CD1c-positive myeloid dendritic cell (primary cell): ENCODE measurements around the gene MMP19.

Source experiments
- DNase-seq: peaks from one replicate; pipeline ENCODE4 v3.0.0-alpha.2; 2016; ENCODE audit errors: extremely low spot score

The MMP19 gene

DNA sequence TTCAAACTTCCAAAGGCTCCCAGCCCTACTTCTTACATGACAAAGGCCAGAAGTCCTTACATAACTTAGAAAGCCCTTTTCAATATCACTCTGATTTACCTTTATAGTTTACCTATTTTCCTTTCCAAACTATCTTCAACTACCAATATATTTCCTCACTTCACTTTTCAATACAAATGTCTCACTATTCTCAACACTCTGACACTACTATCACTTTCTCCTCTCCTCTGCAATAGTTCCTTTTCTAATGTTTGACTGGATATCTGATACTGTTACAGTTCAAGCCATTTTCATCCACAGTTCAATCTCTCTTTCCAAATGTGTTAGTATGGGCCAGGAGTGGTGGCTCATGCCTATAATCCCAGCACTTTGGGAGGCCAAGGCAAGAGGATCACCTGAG is 28.5 kb downstream of the MMP19 start:
- DNase-seq = no peak

DNA sequence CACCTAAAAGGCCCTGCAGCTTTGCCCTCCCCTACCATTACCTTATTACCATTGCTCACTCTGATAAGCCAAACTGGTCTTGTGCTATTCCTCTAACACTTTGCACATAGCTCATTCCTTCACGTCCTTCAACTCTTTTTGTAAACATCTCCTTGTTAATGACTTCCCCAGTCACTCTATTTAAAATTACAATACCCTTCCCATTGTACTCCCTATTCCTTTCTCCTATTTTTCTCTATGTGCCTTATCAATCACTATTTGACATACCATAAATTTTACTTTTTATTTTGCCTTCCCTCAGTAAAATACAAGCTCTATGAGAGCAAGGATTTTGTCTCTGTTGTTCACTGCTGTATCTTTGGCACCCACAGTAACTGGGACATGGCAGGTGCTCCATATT is 30.6 kb downstream of the MMP19 start:
- no peak for DNase-seq

DNA sequence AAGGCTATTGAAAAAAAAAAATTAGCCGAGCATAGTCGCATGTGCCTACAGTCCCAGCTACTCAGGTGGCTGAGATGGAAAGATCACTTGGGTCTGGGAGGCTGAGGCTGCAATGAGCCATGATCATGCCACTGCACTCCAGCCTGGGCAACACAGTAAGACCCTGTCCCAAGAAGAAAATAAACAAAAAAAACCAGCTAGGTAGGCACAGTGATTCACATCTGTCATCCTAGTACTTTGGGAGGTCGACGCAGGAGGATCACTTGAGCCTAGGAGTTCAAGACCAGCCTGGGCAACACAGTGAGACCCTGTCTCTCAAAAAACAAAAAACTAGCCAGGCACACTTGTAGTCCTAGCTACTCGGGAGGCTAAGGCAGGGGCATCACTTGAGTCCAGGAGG is 33.5 kb downstream of the MMP19 start:
- no peak for DNase-seq

DNA sequence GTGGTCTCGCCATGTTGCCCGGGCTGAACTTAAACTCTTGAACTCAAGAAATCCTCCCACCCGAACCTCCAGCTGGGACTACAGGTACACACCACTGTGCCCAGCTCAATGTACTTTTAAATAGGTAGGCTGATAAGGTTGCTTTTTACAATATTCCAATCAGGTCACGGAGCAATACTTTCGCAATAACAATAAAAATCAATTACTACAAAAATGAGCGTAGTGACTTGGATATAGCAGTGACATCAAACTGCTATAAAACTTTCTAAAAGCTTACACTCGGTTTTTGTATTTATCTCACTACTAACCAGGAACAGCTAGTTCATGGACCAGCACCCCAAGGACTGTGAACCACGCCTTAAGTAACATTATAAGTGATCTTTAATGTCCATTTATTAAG is 35.8 kb downstream of the MMP19 start:
- no peak for DNase-seq

DNA sequence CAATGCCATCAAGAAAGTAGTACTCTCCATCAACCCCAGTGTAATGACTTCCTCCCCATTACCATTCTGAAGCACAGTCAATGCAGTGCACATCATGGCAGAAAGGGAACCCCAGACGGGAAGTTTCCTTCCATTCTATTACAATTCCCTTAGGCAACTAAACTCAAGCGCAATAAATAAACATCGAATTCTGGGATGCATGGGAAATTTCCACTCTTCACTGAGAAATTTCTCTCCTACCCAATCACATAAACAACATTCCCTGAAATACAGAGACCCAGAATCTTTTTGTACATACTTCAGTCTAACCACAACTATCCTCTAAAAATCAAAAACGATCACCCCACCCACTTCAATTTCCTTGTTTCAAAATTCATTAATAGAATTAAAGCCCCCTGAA is 45.2 kb downstream of the MMP19 start:
- no peak for DNase-seq

DNA sequence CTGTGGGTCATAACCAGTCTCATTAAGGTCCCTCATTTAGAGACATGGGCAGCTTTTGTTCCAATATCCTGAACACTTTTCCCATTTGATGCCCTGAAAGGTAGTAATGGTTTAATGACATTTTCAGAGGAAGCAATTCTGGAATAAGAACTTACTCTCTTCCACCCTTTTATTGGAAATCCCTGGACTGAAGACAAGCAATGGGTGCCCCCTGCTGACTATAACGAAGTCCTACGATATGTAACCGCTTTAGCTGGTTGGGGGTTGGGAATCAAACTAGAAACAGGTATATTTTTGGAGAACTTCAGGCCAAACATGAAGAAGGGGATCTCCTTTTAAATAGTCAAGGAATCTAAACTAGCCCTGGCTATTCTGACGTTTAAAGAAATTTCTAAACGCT is 45.7 kb downstream of the MMP19 start:
- DNase-seq = no peak

DNA sequence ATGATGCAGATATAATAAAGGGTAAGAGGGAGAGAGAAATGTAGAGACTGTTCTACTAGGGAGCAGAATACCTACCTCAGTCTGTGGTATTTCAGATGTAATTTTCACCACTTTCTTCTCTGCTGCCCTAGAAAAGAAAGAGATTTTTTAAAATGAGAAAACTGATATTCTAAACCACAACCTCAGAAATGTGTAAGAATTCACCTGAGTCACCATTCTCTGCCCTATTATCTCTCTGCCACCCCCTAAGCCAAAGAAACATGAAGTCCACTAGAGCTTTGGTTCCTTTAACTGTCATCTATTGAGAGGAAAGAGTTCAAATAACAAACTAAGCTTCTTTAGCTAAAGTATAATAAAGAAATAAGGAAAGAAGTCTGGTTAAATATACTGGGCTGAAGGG is 46.8 kb downstream of the MMP19 start:
- DNase-seq = no peak

DNA sequence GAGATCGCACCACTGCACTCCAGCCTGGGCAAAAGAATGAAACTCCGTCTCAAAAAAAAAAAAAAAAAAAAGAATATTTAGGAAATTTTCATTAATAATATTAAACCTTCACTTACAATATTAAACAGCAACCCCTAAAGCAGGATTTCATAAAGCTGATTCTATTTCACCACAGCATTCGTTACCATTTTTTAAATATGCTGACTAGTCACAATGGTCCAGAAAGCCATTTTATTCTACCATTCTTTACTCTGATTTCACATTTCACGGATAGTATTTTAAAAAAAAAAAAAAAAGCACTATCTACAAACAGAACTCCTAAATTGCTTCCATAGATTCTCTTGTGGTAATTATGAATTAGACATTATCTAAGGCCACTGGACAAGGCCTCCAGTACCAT is 52.8 kb downstream of the MMP19 start:
- DNase-seq = no peak

- DNase-seq = no peak
These were observed 53.6 kb downstream of the MMP19 start for GRCh38 chr12:55789171-55789570.

DNA sequence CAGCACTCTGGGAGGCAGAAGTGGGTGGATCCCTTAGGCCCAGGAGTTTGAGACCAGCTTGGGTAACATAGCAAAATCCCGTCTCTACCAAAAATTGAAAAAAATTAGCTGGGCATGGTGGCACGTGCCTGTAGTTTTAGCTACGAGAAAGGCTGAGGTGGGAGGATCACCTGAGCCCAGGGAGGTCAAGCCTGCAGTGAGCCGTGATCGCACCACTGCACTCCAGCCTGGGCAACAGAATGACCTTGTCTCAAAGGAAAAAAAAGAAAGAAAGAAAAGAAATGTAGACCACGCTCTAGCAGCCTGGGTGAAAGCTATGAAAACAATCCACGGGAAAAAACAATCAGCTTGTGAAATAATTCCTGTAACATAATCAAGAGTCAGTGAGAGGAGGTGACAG is 54.2 kb downstream of the MMP19 start:
- no peak for DNase-seq
